Measurements from ENCODE around the gene SHOX. TPM values are rescaled to one million over a fixed set of nuclear protein-coding genes. Genes with fewer than 3 reads are reported as not detected.

Gene SHOX
- total and polyA plus RNA-seq, 12 donors = not detected

- no peak overlapping the region for H3K4me3 ChIP-seq
- no peaks in the 10 kb centered on the region for H3K36me3 ChIP-seq
- no peak overlapping the region for H3K27ac ChIP-seq
- ATAC-seq (no peak), DNase-seq (no peak)
- H3K27me3 ChIP-seq = peaks cover 0 to 15% (median 0%) of the 10 kb centered on the region in 7 donors
- intact Hi-C loops (cut with DNase I) = no loop called here
- no peak for TF ChIP-seq CTCF (IDR thresholded peaks at IDR 0.05)
- H3K4me1 ChIP-seq = no peaks in the 10 kb centered on the region
- WGBS, 2 donors = 43 to 47% methylated on average over 15 of the region's 15 CpGs
- peaks cover 0 to 6% (median 0%) of the 10 kb centered on the region in 11 donors for H3K9me3 ChIP-seq
These were observed 45.3 kb downstream of the SHOX start for GRCh38 chrX:675955-676295.

- TF ChIP-seq CTCF (IDR thresholded peaks at IDR 0.05) = no peak
- intact Hi-C loops (cut with DNase I) = no loop called here
- Histone ChIP-seq H3K9me3 (peaks cover 0 to 6% (median 0%) of the 10 kb centered on the region in 11 donors), H3K4me1 (no peaks in the 10 kb centered on the region), H3K27ac (no peak overlapping the region), H3K4me3 (no peak overlapping the region), H3K36me3 (no peaks in the 10 kb centered on the region), H3K27me3 (peaks cover 0 to 3% (median 0%) of the 10 kb centered on the region in 7 donors)
- no peak for DNase-seq
- WGBS, 2 donors = 80 to 86% methylated on average over 13 of the region's 13 CpGs
- ATAC-seq = no peak
These were observed 46.8 kb downstream of the SHOX start for GRCh38 chrX:677376-677775.

GRCh38 chrX:679291-679979 lies 48.8 kb downstream of the SHOX start:
- Histone ChIP-seq H3K27ac (no peak overlapping the region), H3K4me1 (no peaks in the 10 kb centered on the region), H3K9me3 (peaks cover 0 to 4% (median 0%) of the 10 kb centered on the region in 11 donors), H3K4me3 (no peak overlapping the region), H3K27me3 (peaks cover 0 to 3% (median 0%) of the 10 kb centered on the region in 7 donors), H3K36me3 (no peaks in the 10 kb centered on the region)
- 85 to 90% methylated on average over 39 of the region's 39 CpGs for WGBS, 2 donors
- DNase-seq = no peak
- intact Hi-C loops (cut with DNase I) = no loop called here
- no peak for TF ChIP-seq CTCF (IDR thresholded peaks at IDR 0.05)
- no peak for ATAC-seq

GRCh38 chrX:680062-680461 lies 49.5 kb downstream of the SHOX start:
- 93 to 94% methylated on average over 14 of the region's 14 CpGs for WGBS, 2 donors
- DNase-seq = no peak
- TF ChIP-seq CTCF (IDR thresholded peaks at IDR 0.05) = no peak
- Histone ChIP-seq H3K9me3 (peaks cover 0 to 7% (median 0%) of the 10 kb centered on the region in 11 donors), H3K27ac (no peak overlapping the region), H3K27me3 (no peaks in the 10 kb centered on the region), H3K4me3 (no peak overlapping the region), H3K36me3 (no peaks in the 10 kb centered on the region), H3K4me1 (no peaks in the 10 kb centered on the region)
- intact Hi-C loops (cut with DNase I) = no loop called here
- ATAC-seq = no peak

Measured in heart right ventricle (tissue), 16 donors.